Psoas muscle (tissue), 8 donors: ENCODE results near the gene TRMU. TPM values are rescaled to one million over a fixed set of nuclear protein-coding genes. Genes with fewer than 3 reads are reported as not detected.

Experiments used
- ATAC-seq, 4 donors: fragments of 200-7000 bp; cut with Tn5 transposase; one replicate each; pipeline ENCODE4 v1.9.1; 2020; ENCODE audit warnings: moderate library complexity in 3 of 4, mild to moderate bottlenecking in 2 of 4
- DNase-seq, 2 donors: peaks; one replicate each; pipeline ENCODE4 v3.0.0-alpha.2; 2020
- H3K27ac ChIP-seq: fragments of 200-600 bp; one replicate; pipeline ENCODE4 v1.8.0; 2022
- H3K27me3 ChIP-seq, 3 donors: fragments of 200-600 bp in 1 of 3; one replicate each; pipeline versions ENCODE4 v1.6.1 to v1.8.0; 2013 to 2022; ENCODE audit warnings: low read length in 2 of 3, mild to moderate bottlenecking in 2 of 3, moderate library complexity in 1 of 3; ENCODE audit not compliant: insufficient read depth in 3 of 3
- H3K36me3 ChIP-seq, 2 donors: fragments of 200-600 bp in 1 of 2; one replicate each; pipeline versions ENCODE4 v1.6.1 to v1.8.0; 2013 to 2022; ENCODE audit warnings: low read depth in 1 of 2, mild to moderate bottlenecking in 1 of 2, moderate library complexity in 1 of 2; ENCODE audit not compliant: insufficient read depth in 1 of 2
- H3K4me1 ChIP-seq: fragments of 200-600 bp; one replicate; pipeline ENCODE4 v1.8.0; 2022
- H3K4me3 ChIP-seq: fragments of 200-600 bp; one replicate; pipeline ENCODE4 v1.8.0; 2022; ENCODE audit warnings: mild to moderate bottlenecking
- H3K9me3 ChIP-seq: fragments of 200-600 bp; one replicate; pipeline ENCODE4 v1.8.0; 2022
- WGBS, 3 donors: extraction: QIAGEN DNeasy Blood & Tissue Kit; methylation state at CpG; one replicate each; pipeline versions ENCODE4 v1.1.6 to v1.1.7; 2013; 5-methylcytosine and 5-hydroxymethylcytosine counted together
- intact Hi-C, 2 donors: fragments of 100-400 bp; cut with DNase I; formaldehyde crosslinking; loops; one replicate each; pipeline versions ENCODE4 v1.11.0 to v1.14.2; 2022
- polyA plus RNA-seq, 3 donors: library from polyadenylated mRNA; stranded (reverse); fragments of 200-250 nt; gene quantifications; one replicate each; pipeline ENCODE4 v1.2.3, GENCODE V29; 2013
- total RNA-seq, 4 donors: library from RNA; stranded (reverse); fragmentation: NEBNext Ultra II Directional in 2 of 4; extraction: Animal tissue kit (Norgen Biotek cat#: 25700) in 2 of 4; gene quantifications; one replicate each; pipeline versions ENCODE4 v1.2.1 to v1.2.4, GENCODE V29; 2021 to 2023
- TF ChIP-seq, protein P1 (sequence below): fragments of 200-600 bp; IDR thresholded peaks from one replicate; pipeline ENCODE4 v1.8.0; 2022; ENCODE audit warnings: antibody characterized with exemption
- donor health status: healthy with polysubstance abuse.
- donor health status: DM: no; HTN: no; CAD: no; lungs with moderate emphysema.
- donor health status: Bipolar disorder and iron deficiency.
- donor health status: healthy.
- donor health status: DM: yes; HTN: yes; CAD: no.
- donor health status: DM: no; HTN: no; CAD: no.
- donor health status: DM: no; HTN: no; CAD: no.
- donor health status: DM: yes; HTN: yes; CAD: no.

The TRMU gene
- total and polyA plus RNA-seq, 7 donors = 9.6 to 37.1 (median 17.4) TPM

DNA sequence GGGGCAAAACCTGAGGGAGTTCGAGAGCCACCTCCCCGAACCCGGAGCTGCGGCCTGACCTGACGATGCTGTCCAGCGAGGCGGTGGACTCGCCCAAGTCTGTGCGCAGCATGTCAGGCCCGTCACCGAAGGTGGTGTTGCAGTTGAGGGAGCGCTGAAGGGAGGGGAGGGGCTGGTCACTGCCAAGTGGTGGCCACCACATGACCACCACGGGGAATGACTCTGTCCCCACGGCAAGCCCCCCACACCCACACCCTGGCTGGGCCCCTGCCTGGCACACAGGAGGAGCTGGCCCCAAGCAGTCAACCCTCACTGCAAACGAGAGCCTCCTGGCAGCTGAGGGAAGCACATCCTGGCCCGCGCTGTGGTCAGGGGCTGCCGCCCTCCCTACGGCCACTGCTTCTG is 30.8 kb downstream of the TRMU start:
- intact Hi-C loops = loop anchor here (2.0 to 5.0 kb wide), 2 partner anchors 174 to 176 kb away; no protein-coding TSS in a partner anchor
- DNase-seq (peak in 1 of 2 donors; percentile 45), ATAC-seq (no peak)
- Histone ChIP-seq H3K4me3 (no peak overlapping the region), H3K27me3 (peaks cover 0 to 22% (median 0%) of the 10 kb centered on the region in 3 donors), H3K36me3 (no peaks in the 10 kb centered on the region), H3K9me3 (no peaks in the 10 kb centered on the region), H3K27ac (no peak overlapping the region), H3K4me1 (no peaks in the 10 kb centered on the region)
- WGBS, 3 donors = 66 to 84% (median 83%) methylated on average over 19 of the region's 19 CpGs
- TF ChIP-seq, protein P1, sequence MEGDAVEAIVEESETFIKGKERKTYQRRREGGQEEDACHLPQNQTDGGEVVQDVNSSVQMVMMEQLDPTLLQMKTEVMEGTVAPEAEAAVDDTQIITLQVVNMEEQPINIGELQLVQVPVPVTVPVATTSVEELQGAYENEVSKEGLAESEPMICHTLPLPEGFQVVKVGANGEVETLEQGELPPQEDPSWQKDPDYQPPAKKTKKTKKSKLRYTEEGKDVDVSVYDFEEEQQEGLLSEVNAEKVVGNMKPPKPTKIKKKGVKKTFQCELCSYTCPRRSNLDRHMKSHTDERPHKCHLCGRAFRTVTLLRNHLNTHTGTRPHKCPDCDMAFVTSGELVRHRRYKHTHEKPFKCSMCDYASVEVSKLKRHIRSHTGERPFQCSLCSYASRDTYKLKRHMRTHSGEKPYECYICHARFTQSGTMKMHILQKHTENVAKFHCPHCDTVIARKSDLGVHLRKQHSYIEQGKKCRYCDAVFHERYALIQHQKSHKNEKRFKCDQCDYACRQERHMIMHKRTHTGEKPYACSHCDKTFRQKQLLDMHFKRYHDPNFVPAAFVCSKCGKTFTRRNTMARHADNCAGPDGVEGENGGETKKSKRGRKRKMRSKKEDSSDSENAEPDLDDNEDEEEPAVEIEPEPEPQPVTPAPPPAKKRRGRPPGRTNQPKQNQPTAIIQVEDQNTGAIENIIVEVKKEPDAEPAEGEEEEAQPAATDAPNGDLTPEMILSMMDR = no peak

- DNase-seq (peak in 1 of 2 donors; percentile 49), ATAC-seq (peak in 3 of 4 donors; percentile 4 to 30 (median 13))
- no peak overlapping the region for H3K27ac ChIP-seq
- no peaks in the 10 kb centered on the region for H3K36me3 ChIP-seq
- intact Hi-C loops = loop anchor here (1.0 to 5.0 kb wide), 3 partner anchors 23 to 175 kb away; no protein-coding TSS in a partner anchor
- H3K9me3 ChIP-seq = no peaks in the 10 kb centered on the region
- no peak overlapping the region for H3K4me3 ChIP-seq
- WGBS, 3 donors = 53 to 76% (median 62%) methylated on average over 40 to 45 of the region's 45 CpGs
- TF ChIP-seq, protein P1 = no peak
- peaks cover 0 to 22% (median 0%) of the 10 kb centered on the region in 3 donors for H3K27me3 ChIP-seq
- H3K4me1 ChIP-seq = no peaks in the 10 kb centered on the region
These were observed 31.5 kb downstream of the TRMU start for GRCh38 chr22:46366801-46367706.

DNA sequence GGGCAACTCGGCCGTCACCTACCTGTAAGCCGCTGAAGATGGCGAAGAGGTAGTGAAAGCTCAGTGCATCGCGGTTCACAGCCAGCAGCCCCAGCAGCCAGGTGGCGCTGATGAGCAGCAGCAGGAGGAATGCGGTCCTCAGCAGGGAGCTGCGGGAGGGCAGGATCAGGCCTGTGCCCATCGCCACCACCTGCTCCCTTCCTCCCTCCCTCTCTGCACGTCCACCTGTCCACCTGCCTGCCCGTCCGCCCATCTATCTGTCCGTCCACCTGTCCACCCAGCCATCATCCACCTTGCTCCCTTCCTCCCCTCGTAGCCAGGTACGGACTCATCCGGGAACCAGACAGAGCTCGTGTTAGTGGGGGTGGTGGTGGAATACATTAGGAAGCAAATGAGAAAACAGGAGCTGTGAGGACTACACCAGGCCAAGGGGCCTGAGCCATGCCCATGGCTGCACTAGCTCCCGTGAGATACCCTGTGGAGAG is 32.2 kb downstream of the TRMU start:
- ATAC-seq (peak; percentile 74 to 91 (median 84)), DNase-seq (peak; percentile 69 to 80)
- Histone ChIP-seq H3K27ac (no peak overlapping the region), H3K4me3 (no peak overlapping the region), H3K36me3 (no peaks in the 10 kb centered on the region), H3K4me1 (no peaks in the 10 kb centered on the region), H3K9me3 (no peaks in the 10 kb centered on the region), H3K27me3 (peaks cover 0 to 22% (median 0%) of the 10 kb centered on the region in 3 donors)
- WGBS, 3 donors = 31 to 54% (median 37%) methylated on average over 14 to 19 of the region's 19 CpGs
- TF ChIP-seq, protein P1 = peak; percentile 91
- intact Hi-C loops = loop anchor here (1.0 to 5.0 kb wide), 3 partner anchors 23 to 175 kb away; no protein-coding TSS in a partner anchor

DNA sequence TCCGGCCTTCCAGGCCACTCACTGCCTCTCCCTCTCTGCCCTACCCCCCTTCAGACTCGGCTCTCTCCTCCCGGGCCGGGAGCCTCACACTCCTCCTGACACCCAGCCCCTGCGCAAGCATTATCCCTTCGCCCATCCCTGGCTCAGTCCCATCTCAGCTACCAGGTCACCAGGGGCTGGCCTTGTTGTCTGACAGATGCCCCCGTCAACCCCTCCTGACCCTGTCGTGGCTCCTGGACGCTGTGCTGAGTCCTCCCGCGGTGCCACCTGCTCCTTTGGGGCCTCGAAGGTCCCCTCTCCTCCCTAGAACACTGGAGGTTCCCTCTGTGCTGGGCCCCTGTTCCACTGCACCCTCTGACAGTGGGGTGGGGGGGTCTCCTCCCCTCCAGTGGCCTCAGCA is 32.9 kb downstream of the TRMU start:
- no peaks in the 10 kb centered on the region for H3K9me3 ChIP-seq
- ATAC-seq (no peak), DNase-seq (peak in 1 of 2 donors; percentile 51)
- intact Hi-C loops = loop anchor here in 1 of 2 donors (5.0 kb wide), 1 partner anchor 174 kb away; no protein-coding TSS in a partner anchor
- no peaks in the 10 kb centered on the region for H3K36me3 ChIP-seq
- no peak overlapping the region for H3K4me3 ChIP-seq
- H3K27me3 ChIP-seq = peaks cover 0 to 21% (median 0%) of the 10 kb centered on the region in 3 donors
- TF ChIP-seq, protein P1 = no peak
- 67 to 69% (median 68%) methylated on average over 12 of the region's 12 CpGs for WGBS, 3 donors
- H3K27ac ChIP-seq = no peak overlapping the region
- no peaks in the 10 kb centered on the region for H3K4me1 ChIP-seq
